ENCODE data around the gene TSC22D1. TPM values are rescaled to one million over a fixed set of nuclear protein-coding genes. Genes with fewer than 3 reads are reported as not detected.

TSC22D1 gene
- 10 to 100 TPM; 18.5 to 48.6 TPM for polyA plus RNA-seq

- peaks cover 2 to 15% of the 10 kb centered on the region in 2 donors for H3K4me1 ChIP-seq (ENCODE audit: control insufficient read depth in 2 of 2, insufficient read depth in 2 of 2, low read length in 1 of 2)
- H3K9me3 ChIP-seq (ENCODE audit: control insufficient read depth in 2 of 2, insufficient read depth in 1 of 2, low read depth in 1 of 2, low read length in 1 of 2): no peaks in the 10 kb centered on the region
- H3K36me3 ChIP-seq (ENCODE audit: control insufficient read depth in 2 of 2, insufficient read depth in 2 of 2, low read length in 1 of 2): peaks cover 0 to 3% of the 10 kb centered on the region in 2 donors
- H3K4me3 ChIP-seq (ENCODE audit: low read depth in 1 of 2, low read length in 2 of 2): peak within 1 kb of the TSS; percentile 70 to 95
- WGBS, 2 donors: 0 to 1% methylated on average over 44 to 51 of the region's 51 CpGs
- peak within 1 kb of the TSS; percentile 96 to 98 for H3K27ac ChIP-seq (ENCODE audit: low read depth in 2 of 2, low read length in 1 of 2)
- H3K27me3 ChIP-seq (ENCODE audit: control insufficient read depth in 1 of 2, insufficient read depth in 2 of 2, low read length in 2 of 2): no peaks in the 10 kb centered on the region
Observed at GRCh38 chr13:44575741-44576350, at the start of gene TSC22D1. TSC22D1 (minus strand) TSS chr13:44576330; CDS start chr13:44576074, 256 bp downstream.

DNA sequence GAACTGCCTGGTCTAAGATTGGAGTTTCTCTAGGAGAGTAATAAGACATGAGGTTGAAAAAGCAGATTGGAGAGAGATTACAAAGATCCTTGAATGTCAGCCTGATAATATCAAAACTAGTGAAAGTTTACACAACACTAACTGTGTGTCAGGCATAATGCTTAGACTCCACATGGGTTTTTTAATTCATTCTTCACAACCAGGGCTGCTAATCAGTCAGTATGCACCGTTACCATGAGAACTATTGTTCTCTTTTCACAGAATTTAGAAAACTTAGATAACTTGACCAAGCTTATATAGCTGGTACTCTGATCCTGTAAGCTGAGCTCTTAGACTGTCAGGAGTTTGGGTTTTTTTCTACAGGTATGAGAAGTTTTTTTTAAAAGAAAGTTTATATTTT lies 46.6 kb upstream of the TSC22D1 start:
- Histone ChIP-seq H3K9me3 (ENCODE audit: control insufficient read depth in 2 of 2, insufficient read depth in 1 of 2, low read depth in 1 of 2, low read length in 1 of 2) (no peaks in the 10 kb centered on the region), H3K27me3 (ENCODE audit: control insufficient read depth in 1 of 2, insufficient read depth in 2 of 2, low read length in 2 of 2) (no peaks in the 10 kb centered on the region), H3K4me3 (ENCODE audit: low read depth in 1 of 2, low read length in 2 of 2) (no peak overlapping the region), H3K36me3 (ENCODE audit: control insufficient read depth in 2 of 2, insufficient read depth in 2 of 2, low read length in 1 of 2) (no peaks in the 10 kb centered on the region), H3K4me1 (ENCODE audit: control insufficient read depth in 2 of 2, insufficient read depth in 2 of 2, low read length in 1 of 2) (no peaks in the 10 kb centered on the region), H3K27ac (ENCODE audit: low read depth in 2 of 2, low read length in 1 of 2) (no peak overlapping the region)
- 50 to 67% methylated on average over 1 of the region's 1 CpG for WGBS, 2 donors

DNA sequence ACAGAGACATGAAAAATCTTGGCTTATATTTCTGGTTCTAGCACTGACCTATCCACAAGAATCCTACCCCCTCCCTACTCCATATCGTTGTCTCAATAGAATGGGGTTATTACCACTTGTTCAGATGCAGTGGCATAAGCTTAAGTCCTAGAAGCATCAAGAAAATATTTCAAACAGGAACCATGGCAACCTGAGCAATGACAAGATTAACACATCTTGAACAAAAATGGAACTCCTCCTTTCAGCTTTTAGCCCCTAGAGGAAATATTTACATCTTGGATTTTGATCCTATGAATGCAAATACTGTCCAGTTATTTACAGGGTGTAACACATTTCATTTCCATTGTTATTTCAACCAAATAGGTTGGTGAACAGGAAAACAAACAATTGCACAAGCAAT lies 46.1 kb upstream of the TSC22D1 start:
- H3K27me3 ChIP-seq (ENCODE audit: control insufficient read depth in 1 of 2, insufficient read depth in 2 of 2, low read length in 2 of 2): no peaks in the 10 kb centered on the region
- no peaks in the 10 kb centered on the region for H3K9me3 ChIP-seq (ENCODE audit: control insufficient read depth in 2 of 2, insufficient read depth in 1 of 2, low read depth in 1 of 2, low read length in 1 of 2)
- WGBS, 2 donors: 37 to 48% methylated on average over 1 of the region's 1 CpG
- H3K36me3 ChIP-seq (ENCODE audit: control insufficient read depth in 2 of 2, insufficient read depth in 2 of 2, low read length in 1 of 2): no peaks in the 10 kb centered on the region
- H3K4me3 ChIP-seq (ENCODE audit: low read depth in 1 of 2, low read length in 2 of 2): no peak overlapping the region
- H3K27ac ChIP-seq (ENCODE audit: low read depth in 2 of 2, low read length in 1 of 2): no peak overlapping the region
- no peaks in the 10 kb centered on the region for H3K4me1 ChIP-seq (ENCODE audit: control insufficient read depth in 2 of 2, insufficient read depth in 2 of 2, low read length in 1 of 2)

GRCh38 chr13:44620057-44620456 lies 43.9 kb upstream of the TSC22D1 start:
- no peak overlapping the region for H3K27ac ChIP-seq (ENCODE audit: low read depth in 2 of 2, low read length in 1 of 2)
- no peaks in the 10 kb centered on the region for H3K27me3 ChIP-seq (ENCODE audit: control insufficient read depth in 1 of 2, insufficient read depth in 2 of 2, low read length in 2 of 2)
- H3K4me3 ChIP-seq (ENCODE audit: low read depth in 1 of 2, low read length in 2 of 2): no peak overlapping the region
- H3K4me1 ChIP-seq (ENCODE audit: control insufficient read depth in 2 of 2, insufficient read depth in 2 of 2, low read length in 1 of 2): no peaks in the 10 kb centered on the region
- no peaks in the 10 kb centered on the region for H3K36me3 ChIP-seq (ENCODE audit: control insufficient read depth in 2 of 2, insufficient read depth in 2 of 2, low read length in 1 of 2)
- no peaks in the 10 kb centered on the region for H3K9me3 ChIP-seq (ENCODE audit: control insufficient read depth in 2 of 2, insufficient read depth in 1 of 2, low read depth in 1 of 2, low read length in 1 of 2)

DNA sequence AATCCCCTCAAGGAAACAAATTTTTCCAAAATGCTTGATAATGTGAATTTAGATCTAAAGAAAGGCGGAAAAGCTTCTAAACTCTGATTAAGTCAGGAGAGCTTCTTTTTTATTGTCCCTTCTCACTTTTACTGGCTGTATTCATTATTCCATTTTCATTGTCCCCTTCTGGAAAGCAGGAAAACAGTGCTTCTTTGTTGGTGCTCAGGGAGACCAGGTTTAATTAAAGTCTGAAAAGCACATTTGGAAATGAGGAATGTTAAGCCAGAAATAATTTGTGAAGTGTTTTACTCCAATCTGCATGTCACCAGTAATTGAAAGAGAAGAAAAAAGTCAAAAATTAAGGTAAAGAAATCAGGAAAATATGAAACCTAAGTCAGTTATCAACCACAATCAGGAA lies 43.5 kb upstream of the TSC22D1 start:
- no peak overlapping the region for H3K27ac ChIP-seq (ENCODE audit: low read depth in 2 of 2, low read length in 1 of 2)
- H3K36me3 ChIP-seq (ENCODE audit: control insufficient read depth in 2 of 2, insufficient read depth in 2 of 2, low read length in 1 of 2): no peaks in the 10 kb centered on the region
- no peaks in the 10 kb centered on the region for H3K27me3 ChIP-seq (ENCODE audit: control insufficient read depth in 1 of 2, insufficient read depth in 2 of 2, low read length in 2 of 2)
- no peaks in the 10 kb centered on the region for H3K9me3 ChIP-seq (ENCODE audit: control insufficient read depth in 2 of 2, insufficient read depth in 1 of 2, low read depth in 1 of 2, low read length in 1 of 2)
- no peaks in the 10 kb centered on the region for H3K4me1 ChIP-seq (ENCODE audit: control insufficient read depth in 2 of 2, insufficient read depth in 2 of 2, low read length in 1 of 2)
- 92 to 96% methylated on average over 1 of the region's 1 CpG for WGBS, 2 donors
- no peak overlapping the region for H3K4me3 ChIP-seq (ENCODE audit: low read depth in 1 of 2, low read length in 2 of 2)

- 75 to 76% methylated on average over 1 of the region's 1 CpG for WGBS, 2 donors
- Histone ChIP-seq H3K4me1 (ENCODE audit: control insufficient read depth in 2 of 2, insufficient read depth in 2 of 2, low read length in 1 of 2) (no peaks in the 10 kb centered on the region), H3K36me3 (ENCODE audit: control insufficient read depth in 2 of 2, insufficient read depth in 2 of 2, low read length in 1 of 2) (no peaks in the 10 kb centered on the region), H3K9me3 (ENCODE audit: control insufficient read depth in 2 of 2, insufficient read depth in 1 of 2, low read depth in 1 of 2, low read length in 1 of 2) (no peaks in the 10 kb centered on the region), H3K4me3 (ENCODE audit: low read depth in 1 of 2, low read length in 2 of 2) (no peak overlapping the region), H3K27me3 (ENCODE audit: control insufficient read depth in 1 of 2, insufficient read depth in 2 of 2, low read length in 2 of 2) (no peaks in the 10 kb centered on the region), H3K27ac (ENCODE audit: low read depth in 2 of 2, low read length in 1 of 2) (no peak overlapping the region)
Observed at GRCh38 chr13:44618326-44618725, 42.2 kb upstream of the TSC22D1 start.

- H3K27me3 ChIP-seq (ENCODE audit: control insufficient read depth in 1 of 2, insufficient read depth in 2 of 2, low read length in 2 of 2): no peaks in the 10 kb centered on the region
- H3K4me1 ChIP-seq (ENCODE audit: control insufficient read depth in 2 of 2, insufficient read depth in 2 of 2, low read length in 1 of 2): no peaks in the 10 kb centered on the region
- no peak overlapping the region for H3K27ac ChIP-seq (ENCODE audit: low read depth in 2 of 2, low read length in 1 of 2)
- no peak overlapping the region for H3K4me3 ChIP-seq (ENCODE audit: low read depth in 1 of 2, low read length in 2 of 2)
- WGBS, 2 donors: 82 to 83% methylated on average over 11 of the region's 11 CpGs
- no peaks in the 10 kb centered on the region for H3K36me3 ChIP-seq (ENCODE audit: control insufficient read depth in 2 of 2, insufficient read depth in 2 of 2, low read length in 1 of 2)
- no peaks in the 10 kb centered on the region for H3K9me3 ChIP-seq (ENCODE audit: control insufficient read depth in 2 of 2, insufficient read depth in 1 of 2, low read depth in 1 of 2, low read length in 1 of 2)
Observed at GRCh38 chr13:44617648-44618047, 41.5 kb upstream of the TSC22D1 start.

DNA sequence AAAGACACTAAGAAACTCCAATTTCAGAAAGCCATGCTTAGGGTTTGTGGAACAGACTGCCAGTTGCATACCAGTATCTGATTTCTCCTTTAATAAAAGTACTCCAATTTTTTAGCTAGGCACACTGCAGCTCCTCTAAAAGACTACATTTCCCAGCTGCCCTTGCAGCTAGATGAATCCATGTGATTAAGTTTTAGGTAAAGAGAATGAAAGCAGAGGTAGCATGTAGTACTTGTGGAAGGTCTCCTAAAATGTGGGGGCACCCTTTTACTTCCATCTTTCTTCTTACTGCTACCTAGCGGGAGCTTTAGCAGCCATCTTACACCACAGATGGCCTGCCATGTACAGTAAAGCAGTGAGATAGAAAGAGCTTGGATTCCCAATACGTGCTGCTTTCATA lies 33.0 kb upstream of the TSC22D1 start:
- H3K27ac ChIP-seq (ENCODE audit: low read depth in 2 of 2, low read length in 1 of 2): no peak overlapping the region
- H3K27me3 ChIP-seq (ENCODE audit: control insufficient read depth in 1 of 2, insufficient read depth in 2 of 2, low read length in 2 of 2): no peaks in the 10 kb centered on the region
- WGBS, 2 donors: 87 to 94% methylated on average over 2 of the region's 2 CpGs
- H3K4me1 ChIP-seq (ENCODE audit: control insufficient read depth in 2 of 2, insufficient read depth in 2 of 2, low read length in 1 of 2): no peaks in the 10 kb centered on the region
- H3K9me3 ChIP-seq (ENCODE audit: control insufficient read depth in 2 of 2, insufficient read depth in 1 of 2, low read depth in 1 of 2, low read length in 1 of 2): no peaks in the 10 kb centered on the region
- no peak overlapping the region for H3K4me3 ChIP-seq (ENCODE audit: low read depth in 1 of 2, low read length in 2 of 2)
- no peaks in the 10 kb centered on the region for H3K36me3 ChIP-seq (ENCODE audit: control insufficient read depth in 2 of 2, insufficient read depth in 2 of 2, low read length in 1 of 2)

GRCh38 chr13:44605721-44606120 lies 29.6 kb upstream of the TSC22D1 start:
- Histone ChIP-seq H3K4me1 (ENCODE audit: control insufficient read depth in 2 of 2, insufficient read depth in 2 of 2, low read length in 1 of 2) (no peaks in the 10 kb centered on the region), H3K27me3 (ENCODE audit: control insufficient read depth in 1 of 2, insufficient read depth in 2 of 2, low read length in 2 of 2) (no peaks in the 10 kb centered on the region), H3K4me3 (ENCODE audit: low read depth in 1 of 2, low read length in 2 of 2) (no peak overlapping the region), H3K9me3 (ENCODE audit: control insufficient read depth in 2 of 2, insufficient read depth in 1 of 2, low read depth in 1 of 2, low read length in 1 of 2) (no peaks in the 10 kb centered on the region), H3K36me3 (ENCODE audit: control insufficient read depth in 2 of 2, insufficient read depth in 2 of 2, low read length in 1 of 2) (no peaks in the 10 kb centered on the region), H3K27ac (ENCODE audit: low read depth in 2 of 2, low read length in 1 of 2) (no peak overlapping the region)
- WGBS, 2 donors: 56 to 68% methylated on average over 6 of the region's 6 CpGs

DNA sequence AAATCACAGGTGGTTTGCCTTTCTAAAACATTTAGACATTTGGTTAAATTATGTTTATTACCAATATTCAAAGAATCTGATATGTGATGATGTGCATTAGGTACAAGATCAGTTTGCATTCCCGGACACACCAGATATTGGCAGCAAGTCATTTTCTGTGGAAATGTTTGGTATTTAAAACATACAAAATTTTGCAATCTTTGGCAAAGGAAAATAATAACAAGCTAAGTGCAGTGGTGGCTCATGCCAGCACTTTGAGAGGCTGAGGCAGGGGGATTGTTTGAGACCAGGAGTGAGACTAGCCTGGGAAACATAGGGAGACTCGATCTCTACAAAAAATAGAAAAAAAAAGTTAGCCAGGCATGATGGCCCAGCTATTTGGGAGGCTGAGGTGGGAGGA lies 29.1 kb upstream of the TSC22D1 start:
- H3K9me3 ChIP-seq (ENCODE audit: control insufficient read depth in 2 of 2, insufficient read depth in 1 of 2, low read depth in 1 of 2, low read length in 1 of 2): no peaks in the 10 kb centered on the region
- 45 to 59% methylated on average over 2 of the region's 2 CpGs for WGBS, 2 donors
- H3K27ac ChIP-seq (ENCODE audit: low read depth in 2 of 2, low read length in 1 of 2): no peak overlapping the region
- no peaks in the 10 kb centered on the region for H3K4me1 ChIP-seq (ENCODE audit: control insufficient read depth in 2 of 2, insufficient read depth in 2 of 2, low read length in 1 of 2)
- no peaks in the 10 kb centered on the region for H3K27me3 ChIP-seq (ENCODE audit: control insufficient read depth in 1 of 2, insufficient read depth in 2 of 2, low read length in 2 of 2)
- H3K36me3 ChIP-seq (ENCODE audit: control insufficient read depth in 2 of 2, insufficient read depth in 2 of 2, low read length in 1 of 2): no peaks in the 10 kb centered on the region
- no peak overlapping the region for H3K4me3 ChIP-seq (ENCODE audit: low read depth in 1 of 2, low read length in 2 of 2)

Measured in esophagus (tissue), 2 donors.